Measurements from ENCODE around the gene PPT2.
"Not testable (repeated sequence)": the region's sequence is repeated elsewhere in the genome, so short reads cannot be mapped to it uniquely, and the experiment has no call there.

The PPT2 gene

GRCh38 chr6:32189742-32190053, 35.8 kb downstream of the PPT2 start:
- no peak for DNase-seq (ENCODE audit: low spot score)

GRCh38 chr6:32190054-32190851, 36.3 kb downstream of the PPT2 start, which contains the start of gene PBX2:
Gene PBX2, minus strand, starts transcription at chr6:32190202. Its CDS starts 287 bp downstream, at chr6:32189915.
- peak; percentile 53 for DNase-seq (ENCODE audit: low spot score)

GRCh38 chr6:32190911-32191677, 37.2 kb downstream of the PPT2 start:
- no peak for DNase-seq (ENCODE audit: low spot score)

GRCh38 chr6:32191696-32192607, 38.0 kb downstream of the PPT2 start:
- DNase-seq (ENCODE audit: low spot score) = no peak

GRCh38 chr6:32192608-32193039, 38.7 kb downstream of the PPT2 start, which contains the start of gene GPSM3:
Gene GPSM3, minus strand, starts transcription at chr6:32192643. Its CDS starts 130 bp downstream, at chr6:32192513.
- DNase-seq (ENCODE audit: low spot score) = peak; percentile 42

- DNase-seq (ENCODE audit: low spot score) = not testable (repeated sequence)
Measured at GRCh38 chr6:32193096-32193495, 39.2 kb downstream of the PPT2 start.

- DNase-seq (ENCODE audit: low spot score) = no peak
Measured at GRCh38 chr6:32194388-32194787, 40.4 kb downstream of the PPT2 start.

- DNase-seq (ENCODE audit: low spot score) = peak; percentile 65
Measured at GRCh38 chr6:32194825-32195651, 41.1 kb downstream of the PPT2 start.

- DNase-seq (ENCODE audit: low spot score) = peak; percentile 100
Measured at GRCh38 chr6:32195652-32195901, 41.6 kb downstream of the PPT2 start.

- DNase-seq (ENCODE audit: low spot score) = peak; percentile 97
Measured at GRCh38 chr6:32195902-32196681, 42.2 kb downstream of the PPT2 start.

- DNase-seq (ENCODE audit: low spot score) = no peak
Measured at GRCh38 chr6:32196682-32197616, 43.0 kb downstream of the PPT2 start.

- no peak for DNase-seq (ENCODE audit: low spot score)
Measured at GRCh38 chr6:32198345-32198696, 44.4 kb downstream of the PPT2 start.

GRCh38 chr6:32198866-32199265, 44.9 kb downstream of the PPT2 start:
- no peak for DNase-seq (ENCODE audit: low spot score)

GRCh38 chr6:32200711-32201475, 47.0 kb downstream of the PPT2 start:
- no peak for DNase-seq (ENCODE audit: low spot score)

- DNase-seq (ENCODE audit: low spot score) = no peak
Measured at GRCh38 chr6:32202186-32202585, 48.2 kb downstream of the PPT2 start.

- no peak for DNase-seq (ENCODE audit: low spot score)
Measured at GRCh38 chr6:32203426-32204267, 49.7 kb downstream of the PPT2 start.

GRCh38 chr6:32204268-32204715, 50.4 kb downstream of the PPT2 start:
- DNase-seq (ENCODE audit: low spot score) = no peak

GRCh38 chr6:32208996-32209395, 55.1 kb downstream of the PPT2 start:
- no peak for DNase-seq (ENCODE audit: low spot score)
